Breast epithelium (tissue), 4 donors: ENCODE results near the gene SYNJ2. TPM values are rescaled to one million over a fixed set of nuclear protein-coding genes. Genes with fewer than 3 reads are reported as not detected.
"Not testable (repeated sequence)": the region's sequence is repeated elsewhere in the genome, so short reads cannot be mapped to it uniquely, and the experiment has no call there.

ENCODE experiments used
- DNase-seq, 2 donors: peaks; one replicate each; pipeline ENCODE4 v3.0.0-alpha.2; 2019; ENCODE audit warnings: low spot score in 2 of 2
- H3K27ac ChIP-seq, 2 donors: fragments of 200-600 bp; sonication (generic) in 1 of 2; one replicate each; pipeline ENCODE4 v1.5.1; 2016 to 2019; ENCODE audit warnings: mild to moderate bottlenecking in 1 of 2
- H3K27me3 ChIP-seq, 2 donors: fragments of 200-600 bp; sonication (generic) in 1 of 2; one replicate each; pipeline versions ENCODE4 v1.5.1 to v1.6.0; 2017 to 2019; ENCODE audit warnings: control low read depth in 1 of 2, mild to moderate bottlenecking in 1 of 2
- H3K36me3 ChIP-seq: fragments of 200-600 bp; one replicate; pipeline ENCODE4 v1.5.1; 2019
- H3K4me1 ChIP-seq, 2 donors: fragments of 200-600 bp; sonication (generic); one replicate each; pipeline ENCODE4 v1.5.1; 2016 to 2019; ENCODE audit warnings: control low read depth in 1 of 2
- H3K4me3 ChIP-seq, 3 donors: fragments of 200-600 bp; sonication (generic); 1 replicate in 2 of 3; 2 replicates in 1 of 3; pipeline ENCODE4 v1.5.1; 2016 to 2019; ENCODE audit warnings: mild to moderate bottlenecking in 3 of 3, moderate library complexity in 2 of 3
- H3K9me3 ChIP-seq, 2 donors: fragments of 200-600 bp; sonication (generic) in 1 of 2; one replicate each; pipeline ENCODE4 v1.5.1; 2016 to 2019; ENCODE audit warnings: control low read depth in 1 of 2
- POLR2A ChIP-seq: fragments of 450-650 bp; IDR thresholded peaks from one replicate; pipeline ENCODE4 v1.6.1; 2016; ENCODE audit warnings: antibody characterized with exemption, mild to moderate bottlenecking, moderate library complexity
- POLR2AphosphoS5 ChIP-seq, 3 donors: sonication (generic); formaldehyde crosslinking; IDR thresholded peaks; one replicate each; pipeline ENCODE4 v1.6.1; 2017; ENCODE audit warnings: antibody characterized with exemption in 3 of 3
- intact Hi-C: fragments of 100-400 bp; cut with DNase I; formaldehyde crosslinking; loops from one replicate; pipeline ENCODE4 v1.15.1; 2023; ENCODE audit warnings: low total_unique reads
- total RNA-seq, 3 donors: library from RNA; depleted of rRNA; stranded (reverse); fragments of >200 nt; gene quantifications; one replicate each; pipeline ENCODE4 v1.1.0, GENCODE V29; 2016
- TF ChIP-seq, protein P1 (sequence below), 3 donors: fragments of 450-650 bp; IDR thresholded peaks; one replicate each; pipeline ENCODE4 v1.5.1; 2016 to 2017; ENCODE audit warnings: antibody characterized with exemption in 3 of 3, mild to moderate bottlenecking in 3 of 3, moderate library complexity in 3 of 3

Gene SYNJ2
- total RNA-seq, 3 donors from 2014 or later, result 3.0 to 20.2 (median 15.7) TPM

DNA sequence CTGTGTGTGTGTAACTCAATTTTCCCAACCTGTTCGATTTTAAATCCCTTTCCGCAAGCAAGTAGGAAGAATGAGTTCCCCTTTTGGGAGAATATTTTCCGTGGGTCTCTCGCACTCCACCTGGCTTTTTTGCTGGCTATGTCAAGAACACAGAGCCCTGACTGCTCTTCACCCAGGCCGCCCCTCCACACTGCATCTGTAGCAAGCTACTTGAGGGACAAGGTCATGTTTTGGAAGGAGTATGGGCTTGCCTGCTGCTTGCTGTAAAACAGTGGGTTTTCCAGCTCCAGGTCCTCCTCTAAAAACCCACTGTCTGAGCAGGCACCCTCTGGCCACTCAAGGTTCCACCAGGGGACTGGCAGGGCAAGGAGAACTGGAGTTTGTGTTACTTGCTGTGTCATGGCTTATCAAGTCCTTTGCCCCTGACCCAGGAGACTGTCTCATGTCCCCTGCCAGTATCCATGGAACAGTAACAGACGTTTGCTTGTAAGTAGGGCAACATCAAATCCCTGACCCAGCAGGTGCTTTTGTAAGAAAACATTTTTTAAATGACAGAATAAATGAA is 35.5 kb upstream of the SYNJ2 start:
- Histone ChIP-seq H3K36me3 (peaks cover 4% of the 10 kb centered on the region), H3K4me3 (no peak overlapping the region), H3K27ac (peak overlapping the region in 1 of 2 donors; percentile 21), H3K27me3 (no peaks in the 10 kb centered on the region), H3K9me3 (no peaks in the 10 kb centered on the region), H3K4me1 (no peaks in the 10 kb centered on the region)
- intact Hi-C loops, result no loop called here
- DNase-seq, result no peak
- TF ChIP-seq, protein P1, sequence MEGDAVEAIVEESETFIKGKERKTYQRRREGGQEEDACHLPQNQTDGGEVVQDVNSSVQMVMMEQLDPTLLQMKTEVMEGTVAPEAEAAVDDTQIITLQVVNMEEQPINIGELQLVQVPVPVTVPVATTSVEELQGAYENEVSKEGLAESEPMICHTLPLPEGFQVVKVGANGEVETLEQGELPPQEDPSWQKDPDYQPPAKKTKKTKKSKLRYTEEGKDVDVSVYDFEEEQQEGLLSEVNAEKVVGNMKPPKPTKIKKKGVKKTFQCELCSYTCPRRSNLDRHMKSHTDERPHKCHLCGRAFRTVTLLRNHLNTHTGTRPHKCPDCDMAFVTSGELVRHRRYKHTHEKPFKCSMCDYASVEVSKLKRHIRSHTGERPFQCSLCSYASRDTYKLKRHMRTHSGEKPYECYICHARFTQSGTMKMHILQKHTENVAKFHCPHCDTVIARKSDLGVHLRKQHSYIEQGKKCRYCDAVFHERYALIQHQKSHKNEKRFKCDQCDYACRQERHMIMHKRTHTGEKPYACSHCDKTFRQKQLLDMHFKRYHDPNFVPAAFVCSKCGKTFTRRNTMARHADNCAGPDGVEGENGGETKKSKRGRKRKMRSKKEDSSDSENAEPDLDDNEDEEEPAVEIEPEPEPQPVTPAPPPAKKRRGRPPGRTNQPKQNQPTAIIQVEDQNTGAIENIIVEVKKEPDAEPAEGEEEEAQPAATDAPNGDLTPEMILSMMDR (IDR thresholded peaks at IDR 0.05), result no peak
- no peak for TF ChIP-seq POLR2A
- TF ChIP-seq POLR2AphosphoS5 (IDR thresholded peaks at IDR 0.05), result no peak

DNA sequence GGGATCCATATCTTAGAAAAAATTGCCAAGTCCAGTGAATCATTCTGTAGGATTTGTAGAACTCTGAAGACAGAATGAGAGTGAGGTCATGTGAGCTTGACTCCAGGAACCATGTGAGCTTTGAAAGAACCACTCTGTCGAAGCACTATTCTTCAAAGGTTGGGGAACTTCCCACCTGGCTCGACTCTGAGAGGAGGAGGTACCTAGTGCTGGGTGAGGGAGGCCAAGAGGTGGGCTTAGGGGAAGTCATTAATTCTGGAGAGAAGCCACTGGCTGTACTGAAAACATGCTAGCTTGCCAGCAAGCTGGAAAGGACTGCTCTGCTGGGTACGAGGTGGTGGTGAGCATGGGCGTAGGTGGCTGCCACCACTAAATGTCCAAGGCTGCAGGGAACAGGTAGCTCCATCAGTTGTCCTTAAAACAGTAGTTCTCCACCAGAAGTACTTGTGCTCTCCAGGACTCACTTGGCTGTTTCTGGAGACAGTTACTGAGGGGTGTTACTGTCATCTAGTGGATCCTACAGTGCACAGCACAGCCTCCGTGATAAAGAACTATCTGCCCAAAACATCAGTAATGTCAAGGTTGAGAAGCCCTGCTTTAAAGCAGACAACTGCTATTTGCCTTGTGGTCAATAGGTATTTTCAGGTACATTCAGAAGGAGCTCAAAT is 34.7 kb upstream of the SYNJ2 start:
- intact Hi-C loops, result no loop called here
- DNase-seq, result no peak
- H3K4me1 ChIP-seq, result no peaks in the 10 kb centered on the region
- peaks cover 4% of the 10 kb centered on the region for H3K36me3 ChIP-seq
- peak overlapping the region in 1 of 2 donors; percentile 44 for H3K27ac ChIP-seq
- H3K9me3 ChIP-seq, result no peaks in the 10 kb centered on the region
- no peak overlapping the region for H3K4me3 ChIP-seq
- no peaks in the 10 kb centered on the region for H3K27me3 ChIP-seq
- TF ChIP-seq POLR2AphosphoS5 (IDR thresholded peaks at IDR 0.05) (peak in 1 of 3 donors; percentile 4), POLR2A (no peak)
- TF ChIP-seq, protein P1 (IDR thresholded peaks at IDR 0.05), result peak in 2 of 3 donors; percentile 59 to 66

DNA sequence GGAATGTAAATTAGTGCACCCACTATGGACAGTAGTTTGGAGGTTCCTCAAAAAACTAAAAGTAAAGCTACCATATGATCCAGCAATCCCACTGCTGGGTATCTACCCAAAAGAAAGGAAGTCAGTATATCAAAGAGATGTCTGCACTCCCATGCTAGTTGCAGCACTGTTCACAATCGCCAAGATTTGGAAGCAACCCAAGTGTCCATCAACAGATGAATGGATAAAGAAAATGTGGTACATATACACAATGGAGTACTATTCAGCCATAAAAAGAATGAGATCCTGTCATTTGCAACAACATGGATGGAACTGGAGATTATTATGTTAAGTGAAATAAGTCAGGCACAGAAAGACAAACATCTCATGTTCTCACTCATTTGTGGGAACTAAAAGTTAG is 30.8 kb upstream of the SYNJ2 start:
- H3K27me3 ChIP-seq, H3K4me3 ChIP-seq, H3K9me3 ChIP-seq, DNase-seq, intact Hi-C loops, H3K27ac ChIP-seq, H3K4me1 ChIP-seq, H3K36me3 ChIP-seq: not testable (repeated sequence)

DNA sequence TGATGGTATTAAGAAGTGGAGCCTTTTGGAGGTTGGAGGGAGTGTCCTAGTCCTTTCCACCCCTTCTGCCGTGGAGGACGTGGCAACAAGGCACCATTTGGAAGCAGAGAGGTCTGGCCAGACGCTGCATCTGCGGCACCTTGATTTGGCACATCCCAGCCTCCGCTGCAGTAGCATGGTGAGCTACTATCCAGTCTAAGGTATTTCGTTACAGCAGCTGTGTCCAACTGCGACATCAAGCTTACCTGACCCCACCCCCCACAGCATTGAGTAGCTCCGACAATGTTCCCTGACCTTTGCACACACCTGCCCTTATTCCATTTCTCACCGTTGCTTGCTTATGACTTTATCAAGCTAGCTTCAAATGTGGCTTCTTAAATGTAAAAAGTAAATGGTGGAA is 29.8 kb upstream of the SYNJ2 start:
- Histone ChIP-seq H3K27ac (no peak overlapping the region), H3K4me1 (no peaks in the 10 kb centered on the region), H3K27me3 (no peaks in the 10 kb centered on the region), H3K4me3 (no peak overlapping the region), H3K9me3 (no peaks in the 10 kb centered on the region), H3K36me3 (no peaks in the 10 kb centered on the region)
- TF ChIP-seq POLR2A, result no peak
- TF ChIP-seq, protein P1 (IDR thresholded peaks at IDR 0.05), result no peak
- TF ChIP-seq POLR2AphosphoS5 (IDR thresholded peaks at IDR 0.05), result no peak
- intact Hi-C loops, result no loop called here
- DNase-seq, result no peak

DNA sequence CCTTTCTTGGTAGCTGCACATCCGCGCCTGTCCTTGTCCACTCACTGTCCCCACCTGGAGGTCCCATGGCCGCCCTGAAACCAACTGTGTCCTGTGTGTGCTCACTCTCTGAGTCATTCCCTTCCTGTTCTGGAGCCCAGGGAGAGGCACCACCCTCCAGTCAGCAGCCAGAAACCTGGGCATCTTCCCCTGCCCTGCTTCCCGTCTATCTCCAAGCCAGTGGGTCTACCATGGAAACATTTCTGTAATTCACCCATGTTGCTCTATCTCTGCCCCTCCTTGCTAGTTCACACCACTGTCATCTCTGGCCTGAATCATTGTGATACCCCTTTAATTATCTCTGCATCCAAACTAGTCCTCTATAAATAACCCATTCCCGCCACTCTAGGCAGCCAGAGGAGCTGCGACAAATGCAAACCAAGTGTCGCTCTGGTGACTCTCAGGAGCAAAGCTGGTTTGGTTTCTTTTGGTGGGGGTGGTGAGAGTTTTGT is 28.8 kb upstream of the SYNJ2 start:
- Histone ChIP-seq H3K27me3 (no peaks in the 10 kb centered on the region), H3K27ac (no peak overlapping the region), H3K4me3 (no peak overlapping the region), H3K4me1 (no peaks in the 10 kb centered on the region), H3K36me3 (no peaks in the 10 kb centered on the region), H3K9me3 (peaks cover 2 to 3% of the 10 kb centered on the region in 2 donors)
- DNase-seq, result no peak
- TF ChIP-seq POLR2AphosphoS5 (IDR thresholded peaks at IDR 0.05) (no peak), POLR2A (no peak)
- TF ChIP-seq, protein P1 (IDR thresholded peaks at IDR 0.05), result no peak
- intact Hi-C loops, result no loop called here
